Measurements from ENCODE around the gene NT5C1B.

Gene NT5C1B

DNA sequence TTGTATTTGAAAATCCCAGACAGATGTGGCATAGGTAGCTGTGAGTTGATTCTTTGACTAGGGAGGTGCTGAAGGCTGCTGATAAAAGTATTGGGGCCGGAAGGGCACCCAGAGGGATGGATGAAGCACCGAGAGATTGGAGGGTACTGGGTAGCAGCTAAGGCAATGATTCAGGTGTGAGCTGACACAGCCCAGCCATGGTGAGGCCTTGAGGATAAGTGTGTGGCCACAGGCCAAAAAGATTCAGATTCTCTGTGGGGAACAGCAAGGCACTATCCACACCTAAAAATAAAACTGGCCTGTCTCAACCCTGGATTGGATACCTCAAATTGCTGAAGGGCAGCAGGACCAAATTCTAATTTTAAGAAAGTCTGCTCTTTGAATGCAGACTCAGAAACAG lies 64.1 kb downstream of the NT5C1B start:
- Histone ChIP-seq H3K4me3 (ENCODE audit: low read depth, low read length) (no peak overlapping the region), H3K4me1 (peaks cover 8% of the 10 kb centered on the region), H3K9me3 (no peaks in the 10 kb centered on the region), H3K36me3 (no peaks in the 10 kb centered on the region), H3K27me3 (no peaks in the 10 kb centered on the region)
- DNase-seq = no peak
- TF ChIP-seq CTCF (IDR thresholded peaks at IDR 0.05; ENCODE audit: low read depth, low read length) = no peak

- H3K27me3 ChIP-seq = no peaks in the 10 kb centered on the region
- H3K36me3 ChIP-seq = no peaks in the 10 kb centered on the region
- no peak overlapping the region for H3K4me3 ChIP-seq (ENCODE audit: low read depth, low read length)
- no peak for TF ChIP-seq CTCF (IDR thresholded peaks at IDR 0.05; ENCODE audit: low read depth, low read length)
- DNase-seq = no peak
- no peaks in the 10 kb centered on the region for H3K4me1 ChIP-seq
- H3K9me3 ChIP-seq = no peaks in the 10 kb centered on the region
Observed at GRCh38 chr2:18522484-18523146, 66.8 kb downstream of the NT5C1B start.

GRCh38 chr2:18520451-18521425 lies 68.6 kb downstream of the NT5C1B start:
- H3K4me3 ChIP-seq (ENCODE audit: low read depth, low read length) = no peak overlapping the region
- peak; percentile 91 for TF ChIP-seq CTCF (IDR thresholded peaks at IDR 0.05; ENCODE audit: low read depth, low read length)
- no peaks in the 10 kb centered on the region for H3K36me3 ChIP-seq
- H3K27me3 ChIP-seq = no peaks in the 10 kb centered on the region; the same call in 1 of the 2 replicates
- H3K4me1 ChIP-seq = no peaks in the 10 kb centered on the region; the same call in 1 of the 2 replicates
- peak; percentile 83 for DNase-seq
- H3K9me3 ChIP-seq = no peaks in the 10 kb centered on the region

- Histone ChIP-seq H3K4me3 (ENCODE audit: low read depth, low read length) (no peak overlapping the region), H3K4me1 (no peaks in the 10 kb centered on the region; the same call in 1 of the 2 replicates), H3K27me3 (no peaks in the 10 kb centered on the region; the same call in 1 of the 2 replicates), H3K9me3 (no peaks in the 10 kb centered on the region), H3K36me3 (no peaks in the 10 kb centered on the region)
- no peak for TF ChIP-seq CTCF (IDR thresholded peaks at IDR 0.05; ENCODE audit: low read depth, low read length)
- DNase-seq = no peak
Observed at GRCh38 chr2:18519914-18520450, 69.4 kb downstream of the NT5C1B start.

DNA sequence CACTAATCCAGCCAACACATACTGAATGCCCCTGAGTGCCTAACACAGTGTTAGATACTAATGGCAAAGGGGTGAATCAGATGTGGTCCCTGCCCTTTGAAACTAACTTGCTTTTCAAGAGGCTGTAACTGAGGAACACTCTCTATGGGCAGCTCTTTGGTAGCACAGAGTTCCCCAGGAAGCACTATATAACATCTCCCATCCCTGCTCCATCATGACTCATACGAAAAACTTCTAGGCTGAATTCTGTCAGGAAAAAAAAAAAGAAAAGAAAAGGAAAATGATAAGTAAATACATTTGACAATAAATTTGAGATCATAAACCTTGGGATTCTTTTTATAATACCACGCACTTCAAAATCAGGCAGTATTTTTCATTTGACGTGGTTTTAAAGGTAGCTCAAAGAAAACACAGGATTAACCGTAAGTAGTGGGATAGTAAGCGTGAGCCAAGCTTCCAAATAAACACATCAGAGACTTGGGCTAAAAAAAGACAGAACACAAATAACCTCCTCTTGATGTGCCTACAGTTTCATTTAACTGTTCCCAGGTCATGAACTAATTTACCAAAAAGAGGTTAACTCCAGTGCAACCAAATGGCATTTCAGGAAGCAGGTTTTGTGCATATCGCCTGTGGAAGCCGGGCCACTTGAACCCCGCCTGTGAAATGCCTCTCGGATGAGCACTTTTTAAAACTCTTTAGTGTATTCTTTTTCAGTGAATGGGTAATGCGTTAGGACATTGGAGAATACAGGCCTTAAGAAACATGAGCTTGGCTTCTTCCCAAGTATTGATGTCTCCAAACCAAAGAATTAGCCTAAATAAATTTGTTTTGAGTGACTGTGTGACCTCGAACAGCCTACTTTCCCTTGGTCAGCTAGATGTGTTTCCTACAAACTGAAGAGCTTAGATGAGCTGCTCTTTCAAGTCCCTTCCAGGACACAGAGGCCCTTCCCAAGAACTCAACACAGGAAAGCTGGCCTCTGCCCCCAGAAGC lies 71.0 kb downstream of the NT5C1B start:
- DNase-seq = no peak
- Histone ChIP-seq H3K4me3 (ENCODE audit: low read depth, low read length) (no peak overlapping the region), H3K36me3 (no peaks in the 10 kb centered on the region), H3K9me3 (no peaks in the 10 kb centered on the region), H3K27me3 (no peaks in the 10 kb centered on the region; the same call in 1 of the 2 replicates), H3K4me1 (no peaks in the 10 kb centered on the region; the same call in 1 of the 2 replicates)
- TF ChIP-seq CTCF (IDR thresholded peaks at IDR 0.05; ENCODE audit: low read depth, low read length) = no peak

Measured in BE2C (cell line).